PC-3 (cell line): ENCODE measurements around the gene PANK3. TPM values are rescaled to one million over a fixed set of nuclear protein-coding genes. Genes with fewer than 3 reads are reported as not detected.
"Not testable (repeated sequence)": the region's sequence is repeated elsewhere in the genome, so short reads cannot be mapped to it uniquely, and the experiment has no call there.

Experiments used
- ATAC-seq: fragments of 200-7000 bp; cut with Tn5 transposase; 2 replicates; pipeline ENCODE4 v1.9.1; 2020; ENCODE audit warnings: mild to moderate bottlenecking, moderate library complexity
- BruUV-seq: library from RNA; stranded (reverse); fragments of 400-500 nt; replicated peaks from 2 replicates; lab custom pipeline; 2021; lab: Mats Ljungman, UMichigan
- CTCF ChIA-PET: fragments of 300-600 bp; sonication (Branson Sonifier 250); formaldehyde crosslinking; loops from one replicate; lab custom pipeline; 2022; ENCODE audit warnings: antibody characterized with exemption; lab: Charles Lee
- POLR2A ChIA-PET: fragments of 300-600 bp; sonication (Branson Sonifier 250); formaldehyde crosslinking; loops from one replicate; lab custom pipeline; 2022; ENCODE audit warnings: antibody characterized with exemption; ENCODE audit not compliant: unreplicated experiment; lab: Charles Lee
- DNase-seq: peaks from one replicate; pipeline ENCODE4 v3.0.0-alpha.2; 2015
- H2AFZ ChIP-seq: fragments of 300-600 bp; sonication (generic); 2 replicates; pipeline ENCODE4 v1.6.0; 2016; ENCODE audit warnings: antibody characterized with exemption, low read length
- H3F3A ChIP-seq: fragments of 300-600 bp; sonication (generic); one replicate; pipeline ENCODE4 v1.6.0; 2017; ENCODE audit warnings: antibody characterized with exemption, low read length, control low read depth, mild to moderate bottlenecking; ENCODE audit not compliant: unreplicated experiment
- H3K27ac ChIP-seq: fragments of 300-600 bp; sonication (generic); 2 replicates; pipeline ENCODE4 v1.5.1; 2016; ENCODE audit warnings: mild to moderate bottlenecking, low read length
- H3K27me3 ChIP-seq: fragments of 300-600 bp; sonication (generic); 2 replicates; pipeline ENCODE4 v1.6.1; 2016; ENCODE audit warnings: low read length, mixed read lengths
- H3K36me3 ChIP-seq: fragments of 300-600 bp; sonication (generic); 2 replicates; pipeline ENCODE4 v1.6.1; 2016; ENCODE audit warnings: low read depth, mixed run types, low read length, mixed read lengths
- H3K4me1 ChIP-seq: fragments of 300-600 bp; sonication (generic); 2 replicates; pipeline ENCODE4 v1.5.1; 2016; ENCODE audit warnings: low read length; ENCODE audit not compliant: insufficient read depth
- H3K4me2 ChIP-seq: fragments of 300-600 bp; sonication (generic); 2 replicates; pipeline ENCODE4 v1.6.0; 2016; ENCODE audit warnings: low read length
- H3K4me3 ChIP-seq: fragments of 300-600 bp; sonication (generic); 2 replicates; pipeline ENCODE4 v1.5.1; 2016; ENCODE audit warnings: mild to moderate bottlenecking, low read length, mixed read lengths
- H3K79me2 ChIP-seq: fragments of 300-600 bp; sonication (generic); 2 replicates; pipeline ENCODE4 v1.6.1; 2017; ENCODE audit warnings: low read length, mixed read lengths
- H3K9ac ChIP-seq: fragments of 300-600 bp; sonication (generic); 2 replicates; pipeline ENCODE4 v1.6.0; 2016; ENCODE audit warnings: mild to moderate bottlenecking, low read length
- H3K9me2 ChIP-seq: fragments of 300-600 bp; sonication (generic); replicated peaks from 2 replicates; pipeline ENCODE4 v1.6.1; 2016; ENCODE audit warnings: mixed run types, low read length, mixed read lengths
- H3K9me3 ChIP-seq: fragments of 300-600 bp; sonication (generic); 2 replicates; pipeline ENCODE4 v1.6.1; 2016; ENCODE audit warnings: low read length, mixed read lengths
- H4K20me1 ChIP-seq: fragments of 300-600 bp; sonication (generic); 2 replicates; pipeline ENCODE4 v1.6.1; 2016; ENCODE audit warnings: low read length, mixed read lengths
- CTCF ChIP-seq: fragments of 300-600 bp; sonication (generic); conservative IDR thresholded peaks from 2 replicates; pipeline ENCODE4 v1.5.1; 2017; ENCODE audit warnings: antibody characterized with exemption, low read depth, mild to moderate bottlenecking, low read length
- EZH2 ChIP-seq: fragments of 300-600 bp; sonication (generic); IDR thresholded peaks from one replicate; pipeline ENCODE4 v1.6.1; 2017; ENCODE audit warnings: antibody characterized with exemption, mild to moderate bottlenecking, low read length; ENCODE audit not compliant: unreplicated experiment
- EZH2phosphoT487 ChIP-seq: fragments of 300-600 bp; sonication (generic); IDR thresholded peaks from 2 replicates; pipeline ENCODE4 v1.6.1; 2018; ENCODE audit warnings: mild to moderate bottlenecking, antibody characterized with exemption, low read length, borderline replicate concordance
- intact Hi-C: fragments of 100-400 bp; cut with micrococcal nuclease; formaldehyde crosslinking; loops from 2 replicates; pipeline ENCODE4 v1.9.0; 2023
- total RNA-seq: library from RNA; depleted of rRNA; stranded (reverse); fragments of >200 nt; gene quantifications from 2 replicates; pipeline ENCODE4 v1.2.3, GENCODE V29; 2014

Gene PANK3
- total RNA-seq, 1 experiment from 2014 or later, result 22.7 TPM

GRCh38 chr5:168537176-168537575 is 42.0 kb downstream of the PANK3 start:
- H3K9me3 ChIP-seq, result no peaks in the 10 kb centered on the region
- TF ChIP-seq EZH2 (no peak), CTCF (no peak), EZH2phosphoT487 (no peak)
- H3K9ac ChIP-seq, result no peak overlapping the region
- ATAC-seq (no peak), DNase-seq (no peak)
- no peaks in the 10 kb centered on the region for H4K20me1 ChIP-seq
- no peaks in the 10 kb centered on the region for H3K36me3 ChIP-seq
- no peaks in the 10 kb centered on the region for H3K4me1 ChIP-seq
- POLR2A ChIA-PET, result no interaction called here
- no peaks in the 10 kb centered on the region for H3K9me2 ChIP-seq
- no peak overlapping the region for H3K4me2 ChIP-seq
- BruUV-seq, result no TSS peak
- no peak overlapping the region for H3K4me3 ChIP-seq
- no peaks in the 10 kb centered on the region for H3K79me2 ChIP-seq
- H2AFZ ChIP-seq, result no peak overlapping the region
- no peaks in the 10 kb centered on the region for H3F3A ChIP-seq
- CTCF ChIA-PET, result no interaction called here
- no peaks in the 10 kb centered on the region for H3K27me3 ChIP-seq
- H3K27ac ChIP-seq, result no peak overlapping the region
- intact Hi-C loops, result no loop called here

GRCh38 chr5:168534351-168534750 is 44.8 kb downstream of the PANK3 start:
- ATAC-seq, H3K9ac ChIP-seq, H3K9me3 ChIP-seq, intact Hi-C loops, POLR2A ChIA-PET, H3K27ac ChIP-seq, H3K4me2 ChIP-seq, H4K20me1 ChIP-seq, H3K36me3 ChIP-seq, H3K4me1 ChIP-seq, H3K27me3 ChIP-seq, H2AFZ ChIP-seq, H3K79me2 ChIP-seq, DNase-seq, BruUV-seq, H3F3A ChIP-seq, H3K4me3 ChIP-seq, CTCF ChIA-PET, H3K9me2 ChIP-seq: not testable (repeated sequence)

- BruUV-seq, result no TSS peak
- Histone ChIP-seq H4K20me1 (no peaks in the 10 kb centered on the region), H3K27ac (no peak overlapping the region), H3K27me3 (no peaks in the 10 kb centered on the region), H3K79me2 (no peaks in the 10 kb centered on the region), H3K4me1 (no peaks in the 10 kb centered on the region), H3K9ac (no peak overlapping the region), H3K4me2 (no peak overlapping the region), H3K36me3 (no peaks in the 10 kb centered on the region), H3K9me2 (no peaks in the 10 kb centered on the region), H3K4me3 (no peak overlapping the region), H3K9me3 (no peaks in the 10 kb centered on the region), H3F3A (no peaks in the 10 kb centered on the region), H2AFZ (no peak overlapping the region)
- POLR2A ChIA-PET, result interaction anchor here (0.5 kb wide), 1 partner anchor 116 kb away, joined by 3 read pairs; no protein-coding TSS in a partner anchor
- intact Hi-C loops, result no loop called here
- no peak for ATAC-seq
- TF ChIP-seq CTCF, result no peak
- no peak for TF ChIP-seq EZH2
- no peak for TF ChIP-seq EZH2phosphoT487
- CTCF ChIA-PET, result no interaction called here
- DNase-seq, result no peak
Observed at GRCh38 chr5:168531987-168532864, 46.9 kb downstream of the PANK3 start.
